HepG2 (cell line): Measurements from ENCODE around the gene TMEM258. TPM values are rescaled to one million over a fixed set of nuclear protein-coding genes. Genes with fewer than 3 reads are reported as not detected.

Experiments
- BRD4 ChIP-seq: sonication (generic); formaldehyde crosslinking; IDR thresholded peaks from 2 replicates; pipeline ENCODE4 v1.4.0; 2020; ENCODE audit warnings: missing genetic modification reagents
- FOXP4 ChIP-seq: sonication (generic); formaldehyde crosslinking; IDR thresholded peaks from 2 replicates; pipeline ENCODE4 v1.4.0; 2020; ENCODE audit warnings: missing genetic modification reagents
- GATAD2A ChIP-seq: IDR thresholded peaks from 2 replicates; pipeline ENCODE4 v1.6.1; 2016
- IRF2 ChIP-seq: IDR thresholded peaks from 2 replicates; pipeline ENCODE4 v1.6.1; 2018; ENCODE audit warnings: missing genetic modification reagents, missing compliant biosample characterization
- KAT7 ChIP-seq: IDR thresholded peaks from 2 replicates; pipeline ENCODE4 v1.6.1; 2018; ENCODE audit warnings: borderline replicate concordance, missing compliant biosample characterization
- MYPOP ChIP-seq: sonication (generic); formaldehyde crosslinking; IDR thresholded peaks from 2 replicates; pipeline ENCODE4 v1.8.1; 2023; ENCODE audit warnings: mild to moderate bottlenecking, moderate library complexity, missing genetic modification reagents
- NFE2 ChIP-seq: sonication (generic); formaldehyde crosslinking; IDR thresholded peaks from 2 replicates; pipeline ENCODE4 v1.4.0; 2020; ENCODE audit warnings: missing genetic modification reagents
- NFIB ChIP-seq: sonication (generic); formaldehyde crosslinking; IDR thresholded peaks from 2 replicates; pipeline ENCODE4 v1.9.0; 2021; ENCODE audit warnings: missing genetic modification reagents, mild to moderate bottlenecking, borderline replicate concordance
- RERE ChIP-seq: IDR thresholded peaks from 2 replicates; pipeline ENCODE4 v1.6.1; 2016; ENCODE audit warnings: low read depth, missing genetic modification reagents, missing compliant biosample characterization
- RFXAP ChIP-seq: sonication (generic); formaldehyde crosslinking; IDR thresholded peaks from 2 replicates; pipeline ENCODE4 v1.4.0; 2020; ENCODE audit warnings: missing genetic modification reagents, borderline replicate concordance
- SMC3 ChIP-seq: IDR thresholded peaks from 2 replicates; pipeline ENCODE4 v1.6.1; 2011; ENCODE audit warnings: low read length, improper control_type of control experiment
- TBX3 ChIP-seq: fragments of 450-650 bp; IDR thresholded peaks from 2 replicates; pipeline ENCODE4 v1.6.1; 2017; ENCODE audit warnings: antibody characterized with exemption, mild to moderate bottlenecking, inconsistent platforms, borderline replicate concordance
- TP53 ChIP-seq: sonication (generic); formaldehyde crosslinking; conservative IDR thresholded peaks from 2 replicates; pipeline ENCODE4 v1.4.0; 2020; ENCODE audit warnings: missing genetic modification reagents
- ZHX1 ChIP-seq: sonication (generic); formaldehyde crosslinking; IDR thresholded peaks from 2 replicates; pipeline ENCODE4 v1.8.1; 2022; ENCODE audit warnings: low read depth, mild to moderate bottlenecking, missing genetic modification reagents
- ZNF234 ChIP-seq: sonication (generic); formaldehyde crosslinking; conservative IDR thresholded peaks from 2 replicates; pipeline ENCODE4 v1.5.1; 2020; ENCODE audit warnings: mild to moderate bottlenecking, missing genetic modification reagents
- ZNF44 ChIP-seq: sonication (generic); formaldehyde crosslinking; IDR thresholded peaks from 2 replicates; pipeline ENCODE4 v1.5.1; 2020; ENCODE audit warnings: mild to moderate bottlenecking, missing genetic modification reagents
- ZNF557 ChIP-seq: sonication (generic); formaldehyde crosslinking; IDR thresholded peaks from 2 replicates; pipeline ENCODE4 v1.4.0; 2020; ENCODE audit warnings: missing genetic modification reagents
- ZNF564 ChIP-seq: sonication (generic); formaldehyde crosslinking; IDR thresholded peaks from 2 replicates; pipeline ENCODE4 v1.8.1; 2023; ENCODE audit warnings: mild to moderate bottlenecking, missing genetic modification reagents
- ZNF7 ChIP-seq: IDR thresholded peaks from 2 replicates; pipeline ENCODE4 v1.6.1; 2016; ENCODE audit warnings: missing biosample characterization, missing genetic modification reagents
- polyA plus RNA-seq, 8 experiments: library from polyadenylated mRNA; depleted of rRNA in 3 of 8; stranded (reverse) in 7 of 8; unstranded in 1 of 8; fragments of >200 nt; fragmentation: Illumina TruSeq in 4 of 8; extraction: Trizol in 4 of 8; gene quantifications; 2 replicates each; pipeline versions ENCODE4 v1.2.1 to v1.2.3, GENCODE V29; 2011 to 2016; ENCODE audit warnings: low read depth in 4 of 8, missing spikeins in 1 of 8, mixed read lengths in 1 of 8; ENCODE audit not compliant: insufficient read depth in 1 of 8
- total RNA-seq, 5 experiments: library from RNA; depleted of rRNA; stranded (reverse); fragments of >200 nt; fragmentation: Illumina TruSeq; extraction: Trizol; gene quantifications; 2 replicates each; pipeline ENCODE4 v1.2.3, GENCODE V29; 2016; ENCODE audit warnings: low read depth in 1 of 5

The TMEM258 gene
- total and polyA plus RNA-seq, 2 of the 13 experiments (the other 11 are each of a cell fraction or from before 2014, with no cell fraction given), result 175 to 424 TPM

GRCh38 chr11:61828629-61829407 is 36.4 kb upstream of the TMEM258 start (continued):
- TF ChIP-seq ZNF234 (CRISPR knock-in tag), result peak; percentile 22; the same call in 1 of the 2 replicates
- TF ChIP-seq KAT7 (CRISPR knock-in tag), result 0 out of 2 replicates have a peak, but pooled peaks have one; percentile 34
- TF ChIP-seq BRD4 (CRISPR knock-in tag), result 0 out of 2 replicates have a peak, but pooled peaks have one; percentile 38
- no peak for TF ChIP-seq SMC3
- TF ChIP-seq ZNF7, result no peak
- no peak for TF ChIP-seq ZNF44 (CRISPR knock-in tag)
- TF ChIP-seq ZNF557 (CRISPR knock-in tag), result no peak
- no peak for TF ChIP-seq TP53 (CRISPR knock-in tag)
- TF ChIP-seq ZHX1 (CRISPR knock-in tag), result no peak
- peak; percentile 44; the same call in 1 of the 2 replicates for TF ChIP-seq GATAD2A (CRISPR knock-in tag)
- TF ChIP-seq FOXP4 (CRISPR knock-in tag), result no peak
- TF ChIP-seq RERE, result no peak
- no peak for TF ChIP-seq RFXAP (CRISPR knock-in tag)
- TF ChIP-seq NFIB (CRISPR knock-in tag), result no peak
- TF ChIP-seq NFE2, result no peak
- no peak for TF ChIP-seq IRF2
- no peak for TF ChIP-seq ZNF564 (CRISPR knock-in tag)
- no peak for TF ChIP-seq TBX3
- no peak for TF ChIP-seq MYPOP
